Measurements from ENCODE around the gene ABCD1. TPM values are rescaled to one million over a fixed set of nuclear protein-coding genes. Genes with fewer than 3 reads are reported as not detected.

The ABCD1 gene
- total and polyA plus RNA-seq, 9 of the 15 experiments (the other 6 are each of a cell fraction or from before 2014, with no cell fraction given): 0.07 to 6.9 (median 2.2) TPM

GRCh38 chrX:153686711-153687110, 37.9 kb upstream of the ABCD1 start (continued):
- no peak for TF ChIP-seq TCFL5 (CRISPR knock-in tag; conservative IDR thresholded peaks at IDR 0.05)
- peak; percentile 29 for TF ChIP-seq KDM5B (IDR thresholded peaks at IDR 0.05; ENCODE audit: insufficient replicate concordance, low read depth, low read length)
- TF ChIP-seq WHSC1 (IDR thresholded peaks at IDR 0.05; ENCODE audit: low read length): no peak
- no peak for TF ChIP-seq FOXP4 (CRISPR knock-in tag; IDR thresholded peaks at IDR 0.05; ENCODE audit: borderline replicate concordance)
- TF ChIP-seq HCFC1 (IDR thresholded peaks at IDR 0.05; ENCODE audit: low read depth, low read length): no peak
- TF ChIP-seq EP400 (IDR thresholded peaks at IDR 0.05): peak; percentile 44; the same call in 1 of the 2 replicates
- no peak for TF ChIP-seq ZBTB5 (IDR thresholded peaks at IDR 0.05)
- no peak for TF ChIP-seq ZKSCAN1 (IDR thresholded peaks at IDR 0.05; ENCODE audit: low read depth, low read length)
- no peak for TF ChIP-seq NR3C1 (CRISPR knock-in tag; IDR thresholded peaks at IDR 0.05)
- no peak for TF ChIP-seq NKRF (IDR thresholded peaks at IDR 0.05; ENCODE audit: borderline replicate concordance)
- TF ChIP-seq NUFIP1 (IDR thresholded peaks at IDR 0.05; ENCODE audit: partially characterized antibody): no peak
- peak; percentile 40; the same call in 1 of the 2 replicates for TF ChIP-seq POLR2G (IDR thresholded peaks at IDR 0.05; ENCODE audit: low read depth, low read length)
- no peak for TF ChIP-seq BRF2 (IDR thresholded peaks at IDR 0.05; ENCODE audit: borderline replicate concordance, insufficient read depth, insufficient read length)
- no peak; the same call in 1 of the 2 replicates for TF ChIP-seq GABPB1 (CRISPR knock-in tag; IDR thresholded peaks at IDR 0.05)
- TF ChIP-seq ZNF766 (CRISPR knock-in tag; conservative IDR thresholded peaks at IDR 0.05): no peak
- TF ChIP-seq MAFK (IDR thresholded peaks at IDR 0.05; ENCODE audit: low read length): no peak
- no peak for TF ChIP-seq TARDBP (IDR thresholded peaks at IDR 0.05)
